Measurements from ENCODE around the gene ARRB2.

DNA sequence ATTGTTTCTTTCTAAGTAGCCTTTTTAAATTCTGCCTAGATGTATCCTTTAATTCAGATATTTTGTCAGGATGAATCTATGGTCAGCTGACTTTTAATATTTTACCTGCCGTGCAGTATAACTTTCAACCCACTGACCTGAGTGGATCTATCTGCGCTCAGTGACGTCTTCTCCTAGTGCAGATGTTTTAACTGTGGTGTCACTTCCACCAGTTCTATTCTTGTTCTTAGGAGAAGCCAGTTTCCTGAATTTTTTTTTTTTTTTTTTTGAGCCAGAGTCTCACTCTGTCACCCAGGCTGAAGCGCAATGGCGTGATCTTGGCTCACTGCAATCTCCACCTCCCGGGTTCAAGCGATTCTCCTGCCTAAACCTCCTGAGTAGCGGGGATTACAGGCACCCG is 56.3 kb downstream of the ARRB2 start:
- TF ChIP-seq EZH2phosphoT487 (conservative IDR thresholded peaks at IDR 0.05; ENCODE audit: low read length) = no peak
- TF ChIP-seq, protein P1, sequence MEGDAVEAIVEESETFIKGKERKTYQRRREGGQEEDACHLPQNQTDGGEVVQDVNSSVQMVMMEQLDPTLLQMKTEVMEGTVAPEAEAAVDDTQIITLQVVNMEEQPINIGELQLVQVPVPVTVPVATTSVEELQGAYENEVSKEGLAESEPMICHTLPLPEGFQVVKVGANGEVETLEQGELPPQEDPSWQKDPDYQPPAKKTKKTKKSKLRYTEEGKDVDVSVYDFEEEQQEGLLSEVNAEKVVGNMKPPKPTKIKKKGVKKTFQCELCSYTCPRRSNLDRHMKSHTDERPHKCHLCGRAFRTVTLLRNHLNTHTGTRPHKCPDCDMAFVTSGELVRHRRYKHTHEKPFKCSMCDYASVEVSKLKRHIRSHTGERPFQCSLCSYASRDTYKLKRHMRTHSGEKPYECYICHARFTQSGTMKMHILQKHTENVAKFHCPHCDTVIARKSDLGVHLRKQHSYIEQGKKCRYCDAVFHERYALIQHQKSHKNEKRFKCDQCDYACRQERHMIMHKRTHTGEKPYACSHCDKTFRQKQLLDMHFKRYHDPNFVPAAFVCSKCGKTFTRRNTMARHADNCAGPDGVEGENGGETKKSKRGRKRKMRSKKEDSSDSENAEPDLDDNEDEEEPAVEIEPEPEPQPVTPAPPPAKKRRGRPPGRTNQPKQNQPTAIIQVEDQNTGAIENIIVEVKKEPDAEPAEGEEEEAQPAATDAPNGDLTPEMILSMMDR (IDR thresholded peaks at IDR 0.05; ENCODE audit: insufficient read depth, low read length, poor library complexity, severe bottlenecking) = no peak
